Epidermal melanocyte (primary cell): ENCODE measurements around the gene SNRNP70.
A peak's percentile ranks its signal among the peaks of the same experiment; 100 is the strongest.
"Not testable (repeated sequence)": the region's sequence is repeated elsewhere in the genome, so short reads cannot be mapped to it uniquely, and the experiment has no call there.

Experiments used
- DNase-seq: peaks from one replicate; pipeline ENCODE4 v3.0.0; 2011; ENCODE audit warnings: low spot score; ENCODE audit not compliant: insufficient read length

The SNRNP70 gene

GRCh38 chr19:49085020-49085867 lies at the start of gene SNRNP70:
Gene SNRNP70, plus strand, starts transcription at chr19:49085451. Its CDS starts 964 bp downstream, at chr19:49086415.
- DNase-seq: peak; percentile 100

- DNase-seq: not testable (repeated sequence)
Measured at GRCh38 chr19:49036815-49037214, 48.4 kb upstream of the SNRNP70 start, which contains the start of gene CGB1. Gene CGB1, minus strand, starts transcription at chr19:49036895. Its CDS starts 184 bp downstream, at chr19:49036711.

GRCh38 chr19:49038111-49038510 lies 47.1 kb upstream of the SNRNP70 start:
- DNase-seq: not testable (repeated sequence)

- not testable (repeated sequence) for DNase-seq
Measured at GRCh38 chr19:49038557-49039276, 46.5 kb upstream of the SNRNP70 start.

- not testable (repeated sequence) for DNase-seq
Measured at GRCh38 chr19:49039736-49040135, 45.5 kb upstream of the SNRNP70 start.

- DNase-seq: no peak
Measured at GRCh38 chr19:49042177-49042576, 43.1 kb upstream of the SNRNP70 start.

GRCh38 chr19:49042666-49043065 lies 42.6 kb upstream of the SNRNP70 start:
- DNase-seq: not testable (repeated sequence)

GRCh38 chr19:49043548-49043947 lies 41.7 kb upstream of the SNRNP70 start, which contains the start of gene CGB5:
Gene CGB5, plus strand, starts transcription at chr19:49043848. Its CDS starts 362 bp downstream, at chr19:49044210.
- DNase-seq: not testable (repeated sequence)

- not testable (repeated sequence) for DNase-seq
Measured at GRCh38 chr19:49049011-49049410, 36.2 kb upstream of the SNRNP70 start, which contains the start of gene CGB8. Gene CGB8, minus strand, starts transcription at chr19:49049111. Its CDS starts 372 bp downstream, at chr19:49048739.

GRCh38 chr19:49049834-49050233 lies 35.4 kb upstream of the SNRNP70 start:
- DNase-seq: not testable (repeated sequence)

- not testable (repeated sequence) for DNase-seq
Measured at GRCh38 chr19:49050376-49051033, 34.7 kb upstream of the SNRNP70 start.

- peak; percentile 84 for DNase-seq
Measured at GRCh38 chr19:49056101-49056901, 28.9 kb upstream of the SNRNP70 start.

GRCh38 chr19:49056902-49057596 lies 28.2 kb upstream of the SNRNP70 start:
- peak; percentile 6 for DNase-seq

- DNase-seq: peak; percentile 92
Measured at GRCh38 chr19:49057636-49058234, 27.5 kb upstream of the SNRNP70 start, which contains the start of gene CGB7. Gene CGB7, minus strand, starts transcription at chr19:49057749. Its CDS starts 2,374 bp downstream, at chr19:49055375.

GRCh38 chr19:49058562-49058961 lies 26.7 kb upstream of the SNRNP70 start:
- DNase-seq: peak; percentile 24

GRCh38 chr19:49059053-49059452 lies 26.2 kb upstream of the SNRNP70 start:
- peak; percentile 15 for DNase-seq

GRCh38 chr19:49061000-49061399 lies 24.3 kb upstream of the SNRNP70 start:
- no peak for DNase-seq

GRCh38 chr19:49061445-49061844 lies 23.8 kb upstream of the SNRNP70 start:
- DNase-seq: peak; percentile 3

- peak; percentile 14 for DNase-seq
Measured at GRCh38 chr19:49064029-49064629, 21.1 kb upstream of the SNRNP70 start.
